Activated T-cell treated with anti-CD3 and anti-CD28 coated beads, Interleukin-2, amount 50 U/mL, for 4 hours (primary cell): ENCODE results near the gene GBP1. TPM values are rescaled to one million over a fixed set of nuclear protein-coding genes. Genes with fewer than 3 reads are reported as not detected.
"Not testable (repeated sequence)": the region's sequence is repeated elsewhere in the genome, so short reads cannot be mapped to it uniquely, and the experiment has no call there.

Experiments used
- ATAC-seq, 2 donors: fragments of 200-7000 bp; cut with Tn5 transposase; one replicate each; pipeline ENCODE4 v1.10.0; 2021
- DNase-seq: peaks from one replicate; pipeline ENCODE4 v3.0.0-alpha.2; 2020
- H3K27me3 Mint-ChIP-seq: one replicate; pipeline ENCODE4 v1.8.0; 2021; ENCODE audit warnings: low read depth, mixed read lengths
- H3K36me3 Mint-ChIP-seq: one replicate; pipeline ENCODE4 v1.8.0; 2022; ENCODE audit warnings: mixed read lengths; ENCODE audit not compliant: insufficient read depth
- H3K4me1 Mint-ChIP-seq: one replicate; pipeline ENCODE4 v1.8.0; 2021; ENCODE audit warnings: low read depth, mixed read lengths
- H3K4me3 Mint-ChIP-seq: one replicate; pipeline ENCODE4 v1.8.0; 2021; ENCODE audit warnings: mild to moderate bottlenecking, moderate library complexity, mixed read lengths
- H3K9me3 Mint-ChIP-seq: one replicate; pipeline ENCODE4 v1.8.0; 2021; ENCODE audit warnings: mixed read lengths
- total RNA-seq, 3 donors: library from RNA; stranded (reverse); gene quantifications; one replicate each; pipeline ENCODE4 v1.2.1, GENCODE V29; 2021

GBP1 gene
- total RNA-seq, 3 donors from 2014 or later: 45.6 to 80.9 (median 54.1) TPM

- not testable (repeated sequence) for H3K4me1 Mint-ChIP-seq, DNase-seq, H3K9me3 Mint-ChIP-seq, H3K27me3 Mint-ChIP-seq, H3K4me3 Mint-ChIP-seq
- peak; percentile 92 to 93 for ATAC-seq
- peaks cover 27% of the 10 kb centered on the region for H3K36me3 Mint-ChIP-seq
Measured at GRCh38 chr1:89046318-89047183, 18.5 kb downstream of the GBP1 start.

- H3K36me3 Mint-ChIP-seq: peaks cover 21% of the 10 kb centered on the region
- DNase-seq (no peak), ATAC-seq (no peak)
- peaks cover 17% of the 10 kb centered on the region for H3K4me1 Mint-ChIP-seq
- no peak overlapping the region for H3K4me3 Mint-ChIP-seq
- peaks cover 8% of the 10 kb centered on the region for H3K9me3 Mint-ChIP-seq
- H3K27me3 Mint-ChIP-seq: no peaks in the 10 kb centered on the region
Measured at GRCh38 chr1:89044970-89045721, 19.9 kb downstream of the GBP1 start.

GRCh38 chr1:89043940-89044339, 21.1 kb downstream of the GBP1 start:
- ATAC-seq (no peak), DNase-seq (no peak)
- H3K36me3 Mint-ChIP-seq: peaks cover 19% of the 10 kb centered on the region
- H3K27me3 Mint-ChIP-seq: no peaks in the 10 kb centered on the region
- H3K4me3 Mint-ChIP-seq: no peak overlapping the region
- H3K4me1 Mint-ChIP-seq: peaks cover 28% of the 10 kb centered on the region
- H3K9me3 Mint-ChIP-seq: peaks cover 8% of the 10 kb centered on the region

GRCh38 chr1:89042491-89042890, 22.5 kb downstream of the GBP1 start:
- Mint-ChIP-seq H3K36me3 (peaks cover 8% of the 10 kb centered on the region), H3K27me3 (no peaks in the 10 kb centered on the region)
- DNase-seq: no peak

GRCh38 chr1:89041721-89042120, 23.3 kb downstream of the GBP1 start:
- Mint-ChIP-seq H3K4me1 (peaks cover 24% of the 10 kb centered on the region), H3K4me3 (no peak overlapping the region), H3K36me3 (peaks cover 8% of the 10 kb centered on the region), H3K27me3 (no peaks in the 10 kb centered on the region), H3K9me3 (peaks cover 8% of the 10 kb centered on the region)
- no peak for DNase-seq
- no peak for ATAC-seq

More at GRCh38 chr1:89042491-89042890, 22.5 kb downstream of the GBP1 start:
- ATAC-seq: no peak
- Mint-ChIP-seq H3K4me3 (no peak overlapping the region), H3K9me3 (peaks cover 8% of the 10 kb centered on the region), H3K4me1 (peaks cover 24% of the 10 kb centered on the region)

GRCh38 chr1:89041119-89041641, 23.8 kb downstream of the GBP1 start:
- peak; percentile 95 to 98 for ATAC-seq
- Mint-ChIP-seq H3K27me3 (no peaks in the 10 kb centered on the region), H3K36me3 (peaks cover 8% of the 10 kb centered on the region), H3K4me1 (peaks cover 24% of the 10 kb centered on the region), H3K9me3 (peaks cover 8% of the 10 kb centered on the region), H3K4me3 (no peak overlapping the region)
- no peak for DNase-seq

GRCh38 chr1:89040315-89040626, 24.7 kb downstream of the GBP1 start:
- H3K9me3 Mint-ChIP-seq: peaks cover 8% of the 10 kb centered on the region
- no peak overlapping the region for H3K4me3 Mint-ChIP-seq
- ATAC-seq: no peak
- DNase-seq: no peak
- H3K36me3 Mint-ChIP-seq: peaks cover 8% of the 10 kb centered on the region
- no peaks in the 10 kb centered on the region for H3K27me3 Mint-ChIP-seq
- peaks cover 29% of the 10 kb centered on the region for H3K4me1 Mint-ChIP-seq

GRCh38 chr1:89037186-89037585, 27.8 kb downstream of the GBP1 start:
- Mint-ChIP-seq H3K9me3 (peaks cover 4% of the 10 kb centered on the region), H3K27me3 (no peaks in the 10 kb centered on the region), H3K36me3 (peaks cover 5% of the 10 kb centered on the region), H3K4me3 (no peak overlapping the region), H3K4me1 (peaks cover 55% of the 10 kb centered on the region)
- ATAC-seq (no peak), DNase-seq (no peak)

- Mint-ChIP-seq H3K4me3 (no peak overlapping the region), H3K36me3 (peaks cover 2% of the 10 kb centered on the region), H3K4me1 (peaks cover 52% of the 10 kb centered on the region), H3K27me3 (no peaks in the 10 kb centered on the region), H3K9me3 (no peaks in the 10 kb centered on the region)
- ATAC-seq (peak in 1 of 2 donors; percentile 48), DNase-seq (no peak)
Measured at GRCh38 chr1:89035080-89035479, 29.9 kb downstream of the GBP1 start.

- ATAC-seq, H3K9me3 Mint-ChIP-seq, H3K36me3 Mint-ChIP-seq, DNase-seq, H3K4me3 Mint-ChIP-seq, H3K27me3 Mint-ChIP-seq: not testable (repeated sequence)
- H3K4me1 Mint-ChIP-seq: peaks cover 53% of the 10 kb centered on the region
Measured at GRCh38 chr1:89034004-89034403, 31.0 kb downstream of the GBP1 start.

GRCh38 chr1:89029051-89029450, 36.0 kb downstream of the GBP1 start:
- not testable (repeated sequence) for H3K36me3 Mint-ChIP-seq, ATAC-seq, H3K27me3 Mint-ChIP-seq, H3K4me3 Mint-ChIP-seq, DNase-seq
- Mint-ChIP-seq H3K4me1 (peaks cover 51% of the 10 kb centered on the region), H3K9me3 (peaks cover 11% of the 10 kb centered on the region)

- H3K4me1 Mint-ChIP-seq: peaks cover 52% of the 10 kb centered on the region
Measured at GRCh38 chr1:89025928-89026327, 39.1 kb downstream of the GBP1 start.

GRCh38 chr1:89023026-89023425, 42.0 kb downstream of the GBP1 start:
- peak overlapping the region; percentile 90 for H3K4me3 Mint-ChIP-seq
- H3K9me3 Mint-ChIP-seq: peaks cover 11% of the 10 kb centered on the region
- no peak for DNase-seq
- peaks cover 57% of the 10 kb centered on the region for H3K4me1 Mint-ChIP-seq
- peak; percentile 19 to 22 for ATAC-seq
- peaks cover 18% of the 10 kb centered on the region for H3K36me3 Mint-ChIP-seq
- no peaks in the 10 kb centered on the region for H3K27me3 Mint-ChIP-seq

More at GRCh38 chr1:89025928-89026327, 39.1 kb downstream of the GBP1 start:
- Mint-ChIP-seq H3K9me3 (peaks cover 11% of the 10 kb centered on the region), H3K36me3 (no peaks in the 10 kb centered on the region), H3K4me3 (no peak overlapping the region), H3K27me3 (no peaks in the 10 kb centered on the region)
- DNase-seq (no peak), ATAC-seq (peak in 1 of 2 donors; percentile 39)

- H3K4me3 Mint-ChIP-seq: peak within 1 kb of the TSS; percentile 90
- peaks cover 11% of the 10 kb centered on the region for H3K9me3 Mint-ChIP-seq
- H3K4me1 Mint-ChIP-seq: peaks cover 62% of the 10 kb centered on the region
- ATAC-seq (peak; percentile 78 to 79), DNase-seq (no peak)
- no peaks in the 10 kb centered on the region for H3K27me3 Mint-ChIP-seq
- peaks cover 24% of the 10 kb centered on the region for H3K36me3 Mint-ChIP-seq
Measured at GRCh38 chr1:89022167-89022959, 42.6 kb downstream of the GBP1 start, which contains the start of gene GBP3. Gene GBP3 (minus strand): TSS chr1:89022866. CDS start chr1:89020721, 2,145 bp downstream.
